HL-60 (cell line): ENCODE measurements around the gene SLC35F5.

Experiments used
- DNase-seq, 2 experiments: peaks; one replicate each; pipeline ENCODE4 v3.0.0-alpha.2; 2010 to 2020; ENCODE audit warnings: low read depth in 1 of 2, low spot score in 1 of 2
- H3K27ac ChIP-seq: fragments of 250-450 bp; sonication (Bioruptor Pico); replicated peaks from 2 replicates; pipeline ENCODE4 v1.5.1; 2020; ENCODE audit warnings: mild to moderate bottlenecking, moderate library complexity
- H3K27me3 ChIP-seq: fragments of 250-450 bp; sonication (Bioruptor Pico); 2 replicates; pipeline ENCODE4 v1.5.1; 2021; ENCODE audit warnings: mild to moderate bottlenecking, moderate library complexity; ENCODE audit not compliant: insufficient read depth, poor library complexity, severe bottlenecking
- H3K4me3 ChIP-seq: replicated peaks from 2 replicates; pipeline ENCODE4 v1.5.1; 2011; ENCODE audit warnings: mild to moderate bottlenecking, control low read depth, low read length; ENCODE audit not compliant: insufficient read depth
- CTCF ChIP-seq: IDR thresholded peaks from one replicate; pipeline ENCODE4 v1.5.1; 2011; ENCODE audit warnings: low read length, control low read depth, inconsistent platforms; ENCODE audit not compliant: insufficient read depth
- GABPA ChIP-seq: IDR thresholded peaks from 2 replicates; pipeline ENCODE4 v1.6.1; 2012; ENCODE audit warnings: low read depth
- POLR2AphosphoS5 ChIP-seq: IDR thresholded peaks from 2 replicates; pipeline ENCODE4 v1.6.1; 2012; ENCODE audit warnings: low read depth
- REST ChIP-seq: IDR thresholded peaks from 2 replicates; pipeline ENCODE4 v1.6.1; 2012; ENCODE audit warnings: low read depth; ENCODE audit not compliant: insufficient replicate concordance
- SPI1 ChIP-seq: IDR thresholded peaks from 2 replicates; pipeline ENCODE4 v1.6.1; 2012; ENCODE audit warnings: low read depth, mild to moderate bottlenecking, borderline replicate concordance

The SLC35F5 gene

GRCh38 chr2:113796592-113797175 lies 40.2 kb upstream of the SLC35F5 start:
- no peaks in the 10 kb centered on the region for H3K27me3 ChIP-seq
- TF ChIP-seq SPI1: no peak
- no peak for TF ChIP-seq CTCF
- no peak for TF ChIP-seq REST
- TF ChIP-seq POLR2AphosphoS5: no peak
- TF ChIP-seq GABPA: no peak
- H3K4me3 ChIP-seq: no peak overlapping the region
- no peak overlapping the region for H3K27ac ChIP-seq
- no peak for DNase-seq

- Histone ChIP-seq H3K27ac (no peak overlapping the region), H3K4me3 (no peak overlapping the region), H3K27me3 (no peaks in the 10 kb centered on the region)
- no peak for DNase-seq
- no peak for TF ChIP-seq REST
- no peak for TF ChIP-seq GABPA
- no peak for TF ChIP-seq POLR2AphosphoS5
- TF ChIP-seq SPI1: no peak
- no peak for TF ChIP-seq CTCF
Measured at GRCh38 chr2:113795405-113795920, 39.0 kb upstream of the SLC35F5 start.

- Histone ChIP-seq H3K4me3 (no peak overlapping the region), H3K27me3 (no peaks in the 10 kb centered on the region), H3K27ac (no peak overlapping the region)
- no peak for TF ChIP-seq REST
- no peak for TF ChIP-seq POLR2AphosphoS5
- TF ChIP-seq SPI1: no peak
- TF ChIP-seq CTCF: no peak
- no peak for TF ChIP-seq GABPA
- DNase-seq: no peak
Measured at GRCh38 chr2:113791697-113792590, 35.5 kb upstream of the SLC35F5 start.
